Muscle of arm (tissue), 14 donors: ENCODE data around the gene ELAVL4. TPM values are rescaled to one million over a fixed set of nuclear protein-coding genes. Genes with fewer than 3 reads are reported as not detected.
A peak's percentile ranks its signal among the peaks of the same experiment; 100 is the strongest.

Experiments used
- DNase-seq: peaks from one replicate; pipeline ENCODE4 v3.0.0-alpha.2; 2013
- long read RNA-seq, 11 donors: transcript quantifications; one replicate each; lab custom pipeline, GENCODE V29; 2026
- polyA plus RNA-seq, 12 donors: library from polyadenylated mRNA; unstranded; fragments of 120-200 nt; gene quantifications; one replicate each; pipeline ENCODE4 v1.2.1, GENCODE V29; 2013; ENCODE audit not compliant: insufficient read length in 12 of 12

Gene ELAVL4
- 10 to 100 TPM in 1 of 12 donors, 1 to 10 TPM in 1, under 1 TPM in 7, not detected in 3; 0.05 to 29.8 (median 0.33) TPM for polyA plus RNA-seq
- long read RNA-seq, donor 1, transcript ELAVL4-202 (7 exons, 2,467 nt): major isoform, 6 of 20 reads
- long read RNA-seq, donor 1, partial matches to known transcripts: 11 of 20 reads
- long read RNA-seq, donor 1, other reads (novel, unspliced or antisense): 0 of 20 reads
- long read RNA-seq, donor 2: 0 reads
- long read RNA-seq, donor 3: 0 reads
- long read RNA-seq, donor 4: 0 reads
- long read RNA-seq, donor 5: 0 reads
- long read RNA-seq, donor 6: 0 reads
- long read RNA-seq, donor 7: 0 reads
- long read RNA-seq, donor 8: 0 reads
- long read RNA-seq, donor 9: 0 reads
- long read RNA-seq, donor 10: 0 reads
- long read RNA-seq, donor 11: 0 reads

- DNase-seq: no peak
Observed at GRCh38 chr1:50108497-50109059, at the start of gene ELAVL4. ELAVL4 (plus strand) TSS chr1:50108920; CDS start chr1:50109190, 270 bp downstream.

- DNase-seq: no peak
Observed at GRCh38 chr1:50060279-50060678, 48.4 kb upstream of the ELAVL4 start.

- DNase-seq: no peak
Observed at GRCh38 chr1:50066806-50067205, 41.9 kb upstream of the ELAVL4 start.

- no peak for DNase-seq
Observed at GRCh38 chr1:50074931-50075330, 33.8 kb upstream of the ELAVL4 start.

GRCh38 chr1:50077273-50077672 lies 31.4 kb upstream of the ELAVL4 start:
- no peak for DNase-seq

- DNase-seq: no peak
Observed at GRCh38 chr1:50080904-50081586, 27.7 kb upstream of the ELAVL4 start.

- no peak for DNase-seq
Observed at GRCh38 chr1:50084389-50084788, 24.3 kb upstream of the ELAVL4 start.

- no peak for DNase-seq
Observed at GRCh38 chr1:50091068-50091467, 17.7 kb upstream of the ELAVL4 start.

- no peak for DNase-seq
Observed at GRCh38 chr1:50095716-50096115, 13.0 kb upstream of the ELAVL4 start.

GRCh38 chr1:50097021-50097679 lies 11.6 kb upstream of the ELAVL4 start:
- DNase-seq: no peak

- no peak for DNase-seq
Observed at GRCh38 chr1:50097791-50098190, 10.9 kb upstream of the ELAVL4 start.

GRCh38 chr1:50098591-50099021 lies 10.1 kb upstream of the ELAVL4 start:
- peak; percentile 3 for DNase-seq

GRCh38 chr1:50099654-50100053 lies 9.1 kb upstream of the ELAVL4 start:
- DNase-seq: no peak

GRCh38 chr1:50103615-50104081 lies 5.1 kb upstream of the ELAVL4 start:
- no peak for DNase-seq

GRCh38 chr1:50105433-50105832 lies 3.3 kb upstream of the ELAVL4 start:
- no peak for DNase-seq

- DNase-seq: no peak
Observed at GRCh38 chr1:50106095-50106761, 2.5 kb upstream of the ELAVL4 start.

GRCh38 chr1:50109116-50109515 lies 396 bp downstream of the ELAVL4 start:
- no peak for DNase-seq

GRCh38 chr1:50109647-50110075 lies 941 bp downstream of the ELAVL4 start:
- DNase-seq: peak; percentile 15

GRCh38 chr1:50110151-50110550 lies 1.4 kb downstream of the ELAVL4 start:
- DNase-seq: peak; percentile 2

- DNase-seq: no peak
Observed at GRCh38 chr1:50110656-50111055, 1.9 kb downstream of the ELAVL4 start.

- DNase-seq: no peak
Observed at GRCh38 chr1:50111503-50111902, 2.8 kb downstream of the ELAVL4 start.

- no peak for DNase-seq
Observed at GRCh38 chr1:50112193-50112592, 3.5 kb downstream of the ELAVL4 start.
